BLaER1 treated with 17β-estradiol and CSF1 and Interleukin-3, amounts not matched to agents 10 nM and 100 nM (cell line): ENCODE measurements around the gene ARSD.

ENCODE experiments used
- H3K27ac ChIP-seq, 11 experiments: shearing (Covaris generic); formaldehyde crosslinking; 2 replicates each; pipeline ENCODE4 v1.8.1; 2022
- H3K27me3 ChIP-seq, 11 experiments: shearing (Covaris generic); formaldehyde crosslinking; 2 replicates each; pipeline ENCODE4 v1.8.1; 2022
- H3K36me3 ChIP-seq, 11 experiments: shearing (Covaris generic); formaldehyde crosslinking; 2 replicates each; pipeline ENCODE4 v1.8.1; 2022
- H3K4me1 ChIP-seq, 10 experiments: shearing (Covaris generic); formaldehyde crosslinking; 2 replicates each; pipeline ENCODE4 v1.8.1; 2022
- H3K4me2 ChIP-seq, 11 experiments: shearing (Covaris generic); formaldehyde crosslinking; 2 replicates each; pipeline ENCODE4 v1.8.1; 2022
- H3K4me3 ChIP-seq, 10 experiments: shearing (Covaris generic); formaldehyde crosslinking; 2 replicates each; pipeline ENCODE4 v1.8.1; 2022
- H3K9ac ChIP-seq, 11 experiments: shearing (Covaris generic); formaldehyde crosslinking; 2 replicates each; pipeline ENCODE4 v1.8.1; 2022
- H3K9me3 ChIP-seq, 11 experiments: shearing (Covaris generic); formaldehyde crosslinking; replicated peaks in 1 of 11; 2 replicates each; pipeline ENCODE4 v1.8.1; 2022
- H4K20me1 ChIP-seq, 11 experiments: shearing (Covaris generic); formaldehyde crosslinking; 2 replicates each; pipeline ENCODE4 v1.8.1; 2022
- Cebpa-rat ChIP-seq, 11 experiments: shearing (Covaris generic); IDR thresholded peaks; 2 replicates each; pipeline ENCODE4 v1.8.1; 2022

Gene ARSD

DNA sequence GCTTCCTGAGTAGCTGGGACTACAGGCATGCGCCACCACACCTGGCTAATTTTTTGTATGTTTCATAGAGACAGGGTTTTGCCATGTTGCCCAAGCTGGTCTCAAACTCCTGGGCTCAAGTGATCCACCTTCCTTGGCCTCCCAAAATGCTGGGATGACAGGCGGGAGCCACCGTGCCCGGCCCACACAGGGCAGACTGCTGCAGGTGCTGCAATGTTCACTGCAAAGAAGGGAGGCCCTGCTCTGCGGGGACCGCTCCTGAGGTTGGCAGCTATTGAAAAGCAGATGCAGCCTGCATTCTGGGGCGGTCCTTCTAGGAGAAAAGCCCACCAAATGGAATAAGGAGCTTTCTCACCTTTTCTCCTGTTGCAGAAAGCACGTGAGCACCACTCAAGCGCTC lies 5.0 kb downstream of the ARSD start:
- peaks cover 32 to 61% (median 47%) of the 10 kb centered on the region in 11 experiments for H3K36me3 ChIP-seq
- H3K27ac ChIP-seq, result no peak overlapping the region
- H3K4me1 ChIP-seq, result peaks cover 18 to 39% (median 21%) of the 10 kb centered on the region in 10 experiments; a peak in 19 of 20 replicates
- H3K4me2 ChIP-seq, result no peak overlapping the region
- H3K4me3 ChIP-seq, result no peak overlapping the region
- no peaks in the 10 kb centered on the region for H4K20me1 ChIP-seq
- H3K27me3 ChIP-seq, result no peaks in the 10 kb centered on the region
- H3K9ac ChIP-seq, result no peak overlapping the region
- no peaks in the 10 kb centered on the region for H3K9me3 ChIP-seq
- no peak for TF ChIP-seq Cebpa-rat (IDR thresholded peaks at IDR 0.05)

DNA sequence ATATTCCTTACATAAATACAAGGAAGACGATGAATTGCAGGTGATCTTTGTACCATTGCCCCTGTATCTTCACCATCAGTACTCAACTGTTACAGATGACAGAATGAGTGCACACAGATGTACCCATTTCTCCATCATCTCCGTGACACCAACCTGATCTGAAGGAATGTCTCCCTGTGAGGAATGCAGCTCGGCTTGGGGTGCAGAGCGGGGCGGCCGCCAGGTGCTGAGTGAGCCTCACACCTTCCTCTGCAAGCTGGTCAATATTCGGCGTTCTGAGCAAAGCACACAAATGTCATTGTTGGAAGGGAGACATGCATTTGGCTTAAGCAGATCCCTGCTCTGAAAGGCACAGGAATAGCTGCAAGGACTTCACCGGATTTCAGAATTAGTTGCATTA lies 7.4 kb downstream of the ARSD start:
- Histone ChIP-seq H3K27ac (no peak overlapping the region), H3K4me1 (peaks cover 10 to 26% (median 13%) of the 10 kb centered on the region in 10 experiments; a peak in 18 of 20 replicates), H4K20me1 (no peaks in the 10 kb centered on the region), H3K4me2 (peak overlapping the region in 4 of 11 experiments; percentile 26 to 61 (median 52); a peak in 4 of 22 replicates), H3K9ac (no peak overlapping the region), H3K27me3 (no peaks in the 10 kb centered on the region), H3K9me3 (peaks cover 11 to 21% (median 15%) of the 10 kb centered on the region in 11 experiments; a peak in 20 of 22 replicates), H3K4me3 (no peak overlapping the region), H3K36me3 (peaks cover 54 to 85% (median 69%) of the 10 kb centered on the region in 11 experiments)
- no peak for TF ChIP-seq Cebpa-rat (IDR thresholded peaks at IDR 0.05)

DNA sequence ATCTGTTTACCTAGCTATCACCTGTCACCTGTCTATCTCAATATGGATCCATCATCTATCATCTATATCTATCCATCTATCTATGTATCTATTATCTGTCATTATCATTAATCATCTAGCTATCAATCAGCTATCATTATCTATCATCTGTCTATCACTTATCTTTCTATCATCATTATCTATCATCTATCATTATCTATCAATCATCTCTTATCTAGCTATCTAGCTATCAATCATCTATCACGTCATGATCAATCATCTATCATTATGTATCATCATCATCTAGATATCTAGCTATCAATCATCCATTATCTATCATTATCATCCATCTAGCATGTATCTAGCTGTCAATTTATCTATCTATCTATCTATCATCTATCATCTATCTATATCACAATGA lies 7.9 kb downstream of the ARSD start:
- H3K4me3 ChIP-seq, result no peak overlapping the region
- H3K27me3 ChIP-seq, result no peaks in the 10 kb centered on the region
- peaks cover 6 to 21% (median 11%) of the 10 kb centered on the region in 10 experiments; a peak in 18 of 20 replicates for H3K4me1 ChIP-seq
- H3K27ac ChIP-seq, result no peak overlapping the region
- no peak overlapping the region for H3K9ac ChIP-seq
- peaks cover 59 to 91% (median 75%) of the 10 kb centered on the region in 11 experiments for H3K36me3 ChIP-seq
- TF ChIP-seq Cebpa-rat (IDR thresholded peaks at IDR 0.05), result no peak
- peaks cover 17 to 27% (median 21%) of the 10 kb centered on the region in 11 experiments for H3K9me3 ChIP-seq
- no peak overlapping the region for H3K4me2 ChIP-seq
- H4K20me1 ChIP-seq, result no peaks in the 10 kb centered on the region

DNA sequence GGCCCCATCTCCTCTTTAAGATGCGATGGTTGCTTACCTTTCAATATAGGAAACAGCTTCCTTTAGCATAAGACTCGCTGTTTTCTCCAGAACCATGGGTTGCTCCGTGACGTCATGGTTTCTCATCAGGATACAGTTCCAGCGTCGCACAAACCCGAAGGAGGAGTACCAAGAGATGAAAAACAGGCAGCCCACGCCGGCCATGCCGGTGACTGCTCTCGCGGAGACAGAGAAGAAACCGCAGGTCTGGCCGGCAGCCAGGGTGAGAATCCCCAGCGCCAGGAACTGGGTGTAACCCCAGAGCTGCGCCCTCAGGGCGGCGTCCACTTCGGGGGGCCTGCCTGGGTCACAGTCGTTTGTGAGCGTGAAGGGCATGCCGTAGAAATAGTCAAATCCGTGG lies 11.4 kb downstream of the ARSD start:
- Histone ChIP-seq H3K4me3 (no peak overlapping the region), H3K36me3 (peaks cover 78 to 100% (median 90%) of the 10 kb centered on the region in 11 experiments), H3K4me2 (no peak overlapping the region), H3K27ac (no peak overlapping the region), H3K27me3 (no peaks in the 10 kb centered on the region), H4K20me1 (no peaks in the 10 kb centered on the region), H3K9ac (no peak overlapping the region), H3K4me1 (peaks cover 0 to 11% (median 3%) of the 10 kb centered on the region in 10 experiments; a peak in 7 of 20 replicates), H3K9me3 (peaks cover 19 to 31% (median 25%) of the 10 kb centered on the region in 11 experiments)
- no peak for TF ChIP-seq Cebpa-rat (IDR thresholded peaks at IDR 0.05)

DNA sequence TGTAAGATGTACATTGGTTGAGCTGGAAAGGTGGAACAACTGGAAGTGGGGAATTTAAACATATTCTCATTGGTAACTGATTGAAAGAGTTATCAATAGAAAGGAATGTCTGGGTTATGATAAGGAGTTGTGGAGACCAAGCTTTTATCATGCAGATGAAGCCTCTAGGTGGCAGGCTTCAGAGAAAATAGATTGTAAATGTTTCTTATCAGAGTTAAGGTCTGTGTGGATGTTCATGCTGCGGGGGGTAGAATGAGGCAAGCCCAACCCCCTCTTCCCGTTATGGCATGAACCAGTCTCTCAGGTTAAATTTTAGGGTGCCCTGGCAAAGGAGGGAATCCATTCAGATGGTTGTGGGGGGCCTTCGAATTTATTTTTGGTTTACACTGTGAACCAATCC lies 16.0 kb downstream of the ARSD start:
- Histone ChIP-seq H3K4me2 (no peak overlapping the region), H3K4me3 (no peak overlapping the region), H3K27ac (no peak overlapping the region), H3K36me3 (peaks cover 52 to 87% (median 67%) of the 10 kb centered on the region in 11 experiments), H3K9ac (no peak overlapping the region), H4K20me1 (no peaks in the 10 kb centered on the region), H3K4me1 (no peaks in the 10 kb centered on the region), H3K9me3 (peaks cover 17 to 25% (median 23%) of the 10 kb centered on the region in 11 experiments), H3K27me3 (no peaks in the 10 kb centered on the region)
- TF ChIP-seq Cebpa-rat (IDR thresholded peaks at IDR 0.05), result no peak

DNA sequence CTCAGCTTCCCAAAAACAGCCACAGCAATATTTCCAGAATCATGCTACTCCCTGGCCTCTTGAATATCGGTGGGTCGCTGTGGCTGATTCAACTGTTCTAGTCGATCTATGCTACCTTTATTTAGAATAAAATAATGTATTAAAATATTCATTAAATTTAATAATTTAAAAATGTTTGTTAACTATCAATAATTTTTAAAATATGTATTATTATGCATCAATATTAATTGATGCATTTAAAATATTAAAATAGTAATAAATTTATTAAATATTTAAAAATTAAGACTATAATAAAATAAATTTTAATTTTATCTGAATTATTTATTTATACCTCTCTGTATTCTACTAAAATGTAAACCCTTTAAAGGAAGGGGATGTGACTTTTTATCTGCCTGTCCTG lies 19.0 kb downstream of the ARSD start:
- H4K20me1 ChIP-seq, result no peaks in the 10 kb centered on the region
- no peaks in the 10 kb centered on the region for H3K4me1 ChIP-seq
- no peak overlapping the region for H3K4me2 ChIP-seq
- H3K36me3 ChIP-seq, result peaks cover 44 to 86% (median 64%) of the 10 kb centered on the region in 11 experiments
- H3K4me3 ChIP-seq, result no peak overlapping the region
- peaks cover 2 to 18% (median 11%) of the 10 kb centered on the region in 11 experiments; a peak in 20 of 22 replicates for H3K9me3 ChIP-seq
- no peaks in the 10 kb centered on the region for H3K27me3 ChIP-seq
- H3K9ac ChIP-seq, result no peak overlapping the region
- H3K27ac ChIP-seq, result no peak overlapping the region
- no peak for TF ChIP-seq Cebpa-rat (IDR thresholded peaks at IDR 0.05)

DNA sequence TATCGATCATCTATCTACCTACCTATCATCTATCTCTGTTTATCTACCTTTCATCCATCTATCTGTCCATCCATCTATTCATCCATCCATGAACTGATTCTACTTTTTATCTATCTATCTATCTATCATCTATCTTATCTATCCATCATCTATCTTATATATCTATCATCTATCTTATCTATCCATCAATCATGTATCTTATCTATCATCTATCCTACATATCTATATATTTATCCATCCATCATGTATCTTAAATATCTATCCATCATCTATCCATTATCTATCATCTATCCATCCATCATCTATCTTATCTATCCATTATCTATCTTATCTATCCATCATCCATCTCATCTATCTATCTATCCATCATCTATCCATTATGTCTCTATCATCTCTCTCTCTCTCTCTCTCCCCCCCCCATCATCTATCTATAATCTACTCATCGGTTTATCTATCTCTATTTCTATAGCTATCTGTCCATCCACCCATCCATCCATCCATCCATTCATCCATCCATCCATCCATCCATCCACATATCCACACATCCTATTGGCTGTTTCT lies 20.9 kb downstream of the ARSD start:
- Histone ChIP-seq H3K4me1 (no peaks in the 10 kb centered on the region), H3K4me3 (no peak overlapping the region), H3K27me3 (no peaks in the 10 kb centered on the region), H3K9me3 (peaks cover 21 to 37% (median 30%) of the 10 kb centered on the region in 11 experiments), H4K20me1 (no peaks in the 10 kb centered on the region), H3K9ac (no peak overlapping the region), H3K36me3 (peaks cover 35 to 85% (median 59%) of the 10 kb centered on the region in 11 experiments), H3K27ac (no peak overlapping the region), H3K4me2 (no peak overlapping the region)
- no peak for TF ChIP-seq Cebpa-rat (IDR thresholded peaks at IDR 0.05)

DNA sequence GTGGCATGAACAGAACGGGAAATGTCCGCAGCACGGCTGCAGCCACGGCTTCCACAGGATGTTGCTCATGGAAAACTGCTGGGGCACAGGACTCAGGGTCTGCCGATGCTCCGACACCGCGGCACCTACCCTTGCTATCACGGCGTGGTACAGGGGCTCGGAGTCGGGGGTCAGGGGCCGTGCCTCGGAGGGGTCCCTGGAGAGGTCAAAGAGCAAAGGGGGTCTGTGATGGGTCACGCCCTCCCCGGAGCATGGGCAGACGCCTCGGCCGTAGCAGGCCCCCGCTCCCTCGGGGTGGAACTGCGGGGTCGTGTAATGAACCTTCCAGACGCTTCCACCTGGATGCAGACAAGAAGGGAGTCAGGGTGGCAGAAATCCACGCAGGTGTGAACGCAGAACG lies 21.8 kb downstream of the ARSD start:
- Histone ChIP-seq H3K4me2 (no peak overlapping the region), H3K27me3 (no peaks in the 10 kb centered on the region), H3K4me3 (no peak overlapping the region)

DNA sequence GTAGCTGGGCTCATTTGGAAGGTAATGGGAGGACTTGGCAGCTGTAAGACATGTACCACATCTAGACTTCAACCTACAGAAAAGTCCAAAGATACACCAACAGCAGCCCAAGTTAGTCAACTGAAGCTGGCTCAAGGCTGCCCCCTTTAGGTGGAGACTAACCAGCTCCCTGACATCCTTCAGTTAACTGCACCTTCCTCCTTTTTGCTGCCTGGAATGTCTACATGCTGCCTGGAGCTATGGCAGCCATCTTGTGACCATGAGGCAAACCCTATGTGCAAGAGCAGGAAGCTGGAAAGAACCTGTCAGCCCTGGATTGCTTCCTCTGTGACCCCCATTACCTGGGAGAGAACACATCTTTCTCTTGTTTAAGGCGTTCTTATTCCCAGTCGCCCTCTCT lies 25.8 kb downstream of the ARSD start:
- H3K27me3 ChIP-seq, result no peaks in the 10 kb centered on the region
- peaks cover 23 to 48% (median 41%) of the 10 kb centered on the region in 11 experiments; a peak in 21 of 22 replicates for H3K36me3 ChIP-seq
- no peak overlapping the region for H3K4me3 ChIP-seq
- peaks cover 24 to 44% (median 35%) of the 10 kb centered on the region in 11 experiments for H3K9me3 ChIP-seq
- H3K4me2 ChIP-seq, result no peak overlapping the region
- H4K20me1 ChIP-seq, result no peaks in the 10 kb centered on the region
- no peak overlapping the region for H3K9ac ChIP-seq
- peaks cover 3 to 20% (median 9%) of the 10 kb centered on the region in 10 experiments for H3K4me1 ChIP-seq
- no peak overlapping the region for H3K27ac ChIP-seq
- no peak for TF ChIP-seq Cebpa-rat (IDR thresholded peaks at IDR 0.05)

More for the DNA sequence above, 21.8 kb downstream of the ARSD start:
- H4K20me1 ChIP-seq, result no peaks in the 10 kb centered on the region
- H3K9ac ChIP-seq, result no peak overlapping the region
- H3K27ac ChIP-seq, result no peak overlapping the region
- H3K4me1 ChIP-seq, result peaks cover 0 to 2% (median 0%) of the 10 kb centered on the region in 10 experiments; a peak in 2 of 20 replicates
- peaks cover 24 to 44% (median 35%) of the 10 kb centered on the region in 11 experiments for H3K9me3 ChIP-seq
- H3K36me3 ChIP-seq, result peaks cover 31 to 76% (median 59%) of the 10 kb centered on the region in 11 experiments
- TF ChIP-seq Cebpa-rat (IDR thresholded peaks at IDR 0.05), result no peak

DNA sequence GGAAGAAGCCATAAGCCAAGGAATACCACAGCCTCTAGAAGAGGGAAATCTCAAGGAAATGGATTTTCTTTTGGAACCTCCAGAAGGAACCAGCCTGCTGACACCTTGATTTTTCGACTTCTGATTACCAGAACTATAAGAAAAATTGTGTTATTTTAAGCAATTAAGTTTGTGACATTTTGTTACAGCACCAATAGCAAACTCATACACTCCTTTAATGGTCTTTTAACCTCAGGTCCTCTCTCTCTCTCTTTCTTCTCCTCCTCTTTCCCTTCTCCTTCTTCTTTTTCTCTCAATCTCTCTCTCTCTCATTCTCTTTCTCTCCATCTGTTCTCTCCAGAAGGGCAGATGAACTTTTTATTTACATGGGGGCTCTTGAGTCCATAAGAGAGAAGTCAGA lies 26.3 kb downstream of the ARSD start:
- Histone ChIP-seq H3K4me1 (peaks cover 8 to 25% (median 14%) of the 10 kb centered on the region in 10 experiments), H3K9me3 (peaks cover 24 to 44% (median 35%) of the 10 kb centered on the region in 11 experiments), H3K9ac (no peak overlapping the region), H4K20me1 (no peaks in the 10 kb centered on the region), H3K4me3 (no peak overlapping the region), H3K4me2 (no peak overlapping the region), H3K36me3 (peaks cover 23 to 45% (median 39%) of the 10 kb centered on the region in 11 experiments; a peak in 21 of 22 replicates), H3K27ac (no peak overlapping the region), H3K27me3 (no peaks in the 10 kb centered on the region)
- no peak for TF ChIP-seq Cebpa-rat (IDR thresholded peaks at IDR 0.05)
